Neural crest cell (in vitro differentiated cells): Measurements from ENCODE around the gene ACADSB. TPM values are rescaled to one million over a fixed set of nuclear protein-coding genes. Genes with fewer than 3 reads are reported as not detected.

ENCODE experiments used
- DNase-seq: peaks from one replicate; pipeline ENCODE4 v3.0.0; 2021; ENCODE audit warnings: low read depth, mixed read lengths, low spot score
- H3K27ac Mint-ChIP-seq: one replicate; pipeline ENCODE4 v1.8.0; 2021; ENCODE audit warnings: mild to moderate bottlenecking, mixed read lengths; ENCODE audit not compliant: unreplicated experiment
- H3K27me3 Mint-ChIP-seq: 2 replicates; pipeline ENCODE4 v1.8.0; 2021; ENCODE audit warnings: low read depth, mild to moderate bottlenecking, mixed read lengths
- H3K36me3 Mint-ChIP-seq: 2 replicates; pipeline ENCODE4 v1.8.0; 2021; ENCODE audit warnings: low read depth, mild to moderate bottlenecking, mixed read lengths
- H3K4me1 Mint-ChIP-seq: 2 replicates; pipeline ENCODE4 v1.8.0; 2021; ENCODE audit warnings: mixed read lengths
- H3K4me3 Mint-ChIP-seq: one replicate; pipeline ENCODE4 v1.8.0; 2021; ENCODE audit warnings: mild to moderate bottlenecking, mixed read lengths
- H3K9me3 Mint-ChIP-seq: 2 replicates; pipeline ENCODE4 v1.8.0; 2021; ENCODE audit warnings: mixed read lengths
- CTCF ChIP-seq: fragments of 200-600 bp; sonication (generic); conservative IDR thresholded peaks from 2 replicates; pipeline ENCODE4 v1.5.0; 2021; ENCODE audit warnings: antibody characterized with exemption, mild to moderate bottlenecking
- total RNA-seq: library from RNA; stranded (reverse); gene quantifications from 2 replicates; pipeline ENCODE4 v1.2.1, GENCODE V29; 2021

Gene ACADSB
- total RNA-seq, 1 donor from 2014 or later: 17.2 TPM

- Mint-ChIP-seq H3K27ac (no peak overlapping the region), H3K4me1 (no peaks in the 10 kb centered on the region), H3K36me3 (no peaks in the 10 kb centered on the region), H3K9me3 (peaks cover 6% of the 10 kb centered on the region), H3K4me3 (no peak overlapping the region), H3K27me3 (peaks cover 16% of the 10 kb centered on the region)
- no peak for DNase-seq
- TF ChIP-seq CTCF: no peak
These were observed 79.0 kb downstream of the ACADSB start for GRCh38 chr10:123087786-123088185.

DNA sequence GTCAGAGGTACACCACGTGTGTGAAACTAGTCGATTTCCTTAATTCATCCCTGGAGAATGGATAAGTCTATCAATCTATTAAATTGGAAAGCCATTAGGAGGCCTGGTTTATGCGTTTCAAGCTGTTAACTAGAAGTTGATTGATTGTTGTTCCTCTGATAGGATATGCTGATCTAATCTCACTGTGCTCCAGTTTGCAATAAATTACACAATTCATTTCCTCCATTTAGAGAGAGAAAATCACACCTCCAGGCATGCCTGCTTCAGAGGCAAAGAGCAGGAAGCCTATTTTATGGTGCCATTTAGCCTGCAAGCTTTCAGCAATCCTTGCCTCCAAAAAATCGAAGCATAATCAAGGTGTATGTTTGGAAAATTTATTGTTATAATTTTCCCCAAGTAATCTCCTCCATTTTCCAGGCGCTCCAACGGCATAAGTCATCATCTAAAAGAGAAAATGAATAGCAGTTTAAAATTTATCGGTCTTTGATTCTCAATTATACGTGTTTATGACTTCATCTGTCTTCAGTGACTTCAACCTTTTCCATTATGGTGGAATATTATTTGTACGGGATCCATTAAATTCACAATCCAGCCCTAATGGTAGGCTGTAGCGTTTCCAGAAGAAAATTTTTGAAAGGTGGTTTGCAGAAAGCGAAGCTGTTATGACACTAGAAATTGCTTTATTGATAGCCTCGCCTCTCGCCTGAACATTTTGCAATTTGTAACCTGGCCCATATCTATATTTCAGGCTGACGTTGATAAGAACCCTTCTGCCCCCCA, 84.0 kb downstream of the ACADSB start:
- Mint-ChIP-seq H3K4me3 (no peak overlapping the region), H3K27ac (no peak overlapping the region), H3K27me3 (peaks cover 50% of the 10 kb centered on the region), H3K4me1 (no peaks in the 10 kb centered on the region), H3K9me3 (no peaks in the 10 kb centered on the region), H3K36me3 (no peaks in the 10 kb centered on the region)
- no peak for TF ChIP-seq CTCF
- no peak for DNase-seq

DNA sequence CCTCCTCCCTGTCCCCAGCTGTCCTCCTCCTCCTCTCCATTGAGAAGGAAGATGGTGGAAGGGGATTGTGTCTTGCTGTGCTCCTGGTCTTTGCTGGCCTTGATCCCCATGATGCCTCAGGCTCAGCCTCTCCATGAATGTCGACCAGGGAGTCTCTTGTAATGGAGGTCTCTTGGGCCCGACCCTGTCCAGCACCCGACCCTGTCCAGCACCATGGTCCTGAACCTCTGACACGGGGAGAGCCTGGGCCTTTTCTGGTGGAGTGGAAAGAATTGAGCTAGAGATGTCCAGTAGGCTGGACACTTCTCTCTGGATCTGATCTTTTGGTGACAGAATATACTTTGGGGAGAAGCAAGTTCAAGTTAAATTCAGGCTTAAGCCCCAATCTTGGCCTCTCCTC, 84.7 kb downstream of the ACADSB start:
- Mint-ChIP-seq H3K4me3 (no peak overlapping the region), H3K27me3 (peaks cover 50% of the 10 kb centered on the region), H3K9me3 (no peaks in the 10 kb centered on the region), H3K36me3 (no peaks in the 10 kb centered on the region), H3K27ac (no peak overlapping the region), H3K4me1 (no peaks in the 10 kb centered on the region)
- no peak for TF ChIP-seq CTCF
- DNase-seq: no peak

GRCh38 chr10:123096452-123096851, 87.6 kb downstream of the ACADSB start:
- Mint-ChIP-seq H3K36me3 (no peaks in the 10 kb centered on the region), H3K9me3 (no peaks in the 10 kb centered on the region), H3K4me1 (no peaks in the 10 kb centered on the region), H3K27me3 (peaks cover 49% of the 10 kb centered on the region), H3K4me3 (no peak overlapping the region), H3K27ac (no peak overlapping the region)
- no peak for DNase-seq
- TF ChIP-seq CTCF: no peak

GRCh38 chr10:123097039-123097438, 88.2 kb downstream of the ACADSB start:
- no peaks in the 10 kb centered on the region for H3K9me3 Mint-ChIP-seq
- no peak for DNase-seq
- H3K27me3 Mint-ChIP-seq: peaks cover 45% of the 10 kb centered on the region

More at GRCh38 chr10:123097039-123097438, 88.2 kb downstream of the ACADSB start:
- H3K4me1 Mint-ChIP-seq: no peaks in the 10 kb centered on the region
- H3K27ac Mint-ChIP-seq: no peak overlapping the region
- H3K36me3 Mint-ChIP-seq: no peaks in the 10 kb centered on the region
- no peak overlapping the region for H3K4me3 Mint-ChIP-seq
- no peak for TF ChIP-seq CTCF
